HG03439 (cell line): ENCODE results near the gene CCR3.

Experiments
- ATAC-seq: cut with Tn5 transposase; IDR thresholded peaks from one replicate; pipeline ENCODE4 v1.9.1; 2021; ENCODE audit warnings: mild to moderate bottlenecking, moderate library complexity; ENCODE audit not compliant: unreplicated experiment

The CCR3 gene

DNA sequence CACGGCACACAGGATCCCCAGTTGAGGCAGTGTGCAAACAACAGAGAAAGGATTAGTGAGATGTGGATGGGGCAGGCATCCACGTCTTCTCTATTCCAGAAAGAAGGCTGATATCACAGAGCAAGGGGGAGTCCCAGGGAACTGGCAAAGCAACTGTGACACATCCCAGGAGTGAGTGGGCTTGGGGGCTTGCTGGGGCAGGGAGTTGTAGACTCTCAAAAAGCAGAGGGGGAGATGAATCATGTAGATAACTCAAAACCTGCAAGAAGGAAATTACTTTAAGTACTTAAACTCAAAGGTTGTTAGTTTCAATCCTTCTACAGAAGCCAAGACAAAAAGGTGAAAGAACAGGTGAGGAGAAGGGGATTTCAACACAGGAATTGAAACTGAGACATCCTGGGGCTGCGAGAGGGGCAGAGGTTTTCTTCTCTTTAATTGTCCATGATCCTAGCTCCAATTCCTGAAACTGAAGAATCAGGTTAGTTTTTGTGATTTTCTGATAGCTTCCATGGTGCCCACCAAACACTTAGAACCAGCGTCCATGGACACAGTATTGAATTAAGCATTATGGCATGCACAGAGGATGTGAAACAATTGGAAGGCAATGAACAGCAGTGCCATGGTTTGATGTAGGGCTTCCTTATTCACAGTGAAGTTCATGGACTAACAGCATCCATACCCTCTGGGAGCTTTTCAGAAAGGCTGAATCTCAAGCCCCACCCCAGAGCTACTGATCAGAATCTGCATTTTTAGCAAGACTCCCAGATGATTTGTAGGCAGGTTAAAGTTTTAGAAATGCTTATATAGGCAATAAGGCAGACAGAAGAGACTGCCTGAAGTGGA, 52.0 kb downstream of the CCR3 start:
- no peak for ATAC-seq

DNA sequence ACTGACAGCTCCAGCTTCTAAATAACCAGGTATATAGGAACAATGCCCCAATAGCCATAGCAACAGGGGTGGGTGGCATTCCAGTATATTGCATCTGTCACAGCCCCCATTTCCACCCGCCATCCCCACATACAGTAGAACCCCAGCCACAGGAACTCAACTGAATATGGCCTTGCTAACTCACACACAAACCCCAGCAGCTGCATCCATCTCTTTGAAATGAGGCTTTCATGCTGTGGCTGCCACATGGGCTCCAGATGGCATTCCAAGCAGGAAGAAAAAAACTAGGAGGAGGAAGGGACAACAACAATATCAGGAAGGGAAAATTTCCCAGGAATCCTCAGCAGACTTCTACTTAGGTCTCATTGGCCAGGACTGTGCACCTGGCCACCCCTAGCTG, 54.6 kb downstream of the CCR3 start:
- no peak for ATAC-seq

DNA sequence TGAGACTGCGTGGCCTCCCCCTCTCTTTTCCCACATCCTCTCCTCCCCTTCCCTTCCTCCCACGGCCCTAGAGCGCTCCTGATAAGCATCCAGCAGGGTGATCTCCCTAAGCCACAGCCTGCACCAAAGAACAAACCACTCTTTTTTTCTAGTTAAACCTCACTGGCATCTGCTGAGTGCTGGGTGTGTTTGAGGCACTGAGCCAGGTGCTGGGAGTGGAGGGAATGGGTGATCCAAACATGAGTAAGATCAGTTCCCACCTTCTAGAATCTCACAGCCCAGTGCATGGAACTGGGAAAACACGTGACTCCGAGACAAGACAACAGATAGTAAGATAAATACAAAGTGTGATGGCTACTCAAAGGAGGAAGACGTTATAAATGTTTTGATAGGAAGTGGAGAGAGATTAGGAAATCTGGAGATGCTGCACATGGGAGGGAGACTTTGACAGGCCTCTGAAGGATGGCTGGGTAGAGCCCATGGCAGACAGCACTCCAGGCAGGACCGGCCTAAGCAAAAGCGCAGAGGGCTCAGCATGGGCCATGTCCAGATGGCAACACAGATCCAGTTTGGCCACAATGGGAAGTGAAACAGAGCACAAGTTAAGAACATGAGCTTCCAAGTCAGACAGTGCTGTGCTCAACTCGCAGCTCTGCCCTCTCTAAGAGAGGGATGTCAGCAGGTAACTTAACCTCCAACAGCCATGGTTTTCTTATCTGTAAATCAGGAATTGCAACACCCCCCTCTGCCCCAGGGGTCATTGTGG, 55.6 kb downstream of the CCR3 start:
- ATAC-seq = no peak

DNA sequence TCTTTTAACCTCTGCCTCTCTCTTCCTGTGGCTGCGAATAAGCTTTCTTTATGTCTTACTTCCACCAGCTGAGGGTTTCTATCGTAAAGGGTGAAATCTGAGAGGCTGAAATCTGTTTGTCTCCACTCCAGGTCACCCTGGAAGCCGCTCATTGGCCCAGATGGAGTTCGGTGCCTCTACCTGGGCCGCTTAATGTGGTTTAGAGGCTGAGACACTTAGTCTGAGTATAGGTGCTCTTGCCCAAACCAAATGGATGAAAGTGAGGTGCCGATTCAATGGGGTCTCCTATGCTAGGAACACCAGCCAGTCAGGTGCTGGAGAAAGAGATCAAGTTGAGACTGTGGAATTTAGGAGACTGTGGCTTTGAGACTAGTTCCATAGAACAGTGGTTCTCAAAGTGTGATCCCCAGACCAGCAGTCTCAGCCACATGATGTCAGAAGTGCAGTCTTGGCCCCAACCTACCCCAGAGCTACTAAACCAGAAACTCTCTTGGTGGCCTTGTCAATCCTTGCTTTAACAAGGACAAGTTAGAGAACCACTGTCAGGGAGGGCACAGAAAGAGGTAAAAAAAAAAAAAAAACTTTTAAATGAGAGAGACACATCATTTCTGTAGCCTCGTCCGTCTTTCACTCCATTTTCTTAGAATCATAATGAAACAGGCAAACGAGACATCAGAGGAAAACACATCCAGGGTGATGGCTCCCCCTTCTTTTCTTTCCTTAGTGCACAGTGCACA, 56.8 kb downstream of the CCR3 start:
- no peak for ATAC-seq

DNA sequence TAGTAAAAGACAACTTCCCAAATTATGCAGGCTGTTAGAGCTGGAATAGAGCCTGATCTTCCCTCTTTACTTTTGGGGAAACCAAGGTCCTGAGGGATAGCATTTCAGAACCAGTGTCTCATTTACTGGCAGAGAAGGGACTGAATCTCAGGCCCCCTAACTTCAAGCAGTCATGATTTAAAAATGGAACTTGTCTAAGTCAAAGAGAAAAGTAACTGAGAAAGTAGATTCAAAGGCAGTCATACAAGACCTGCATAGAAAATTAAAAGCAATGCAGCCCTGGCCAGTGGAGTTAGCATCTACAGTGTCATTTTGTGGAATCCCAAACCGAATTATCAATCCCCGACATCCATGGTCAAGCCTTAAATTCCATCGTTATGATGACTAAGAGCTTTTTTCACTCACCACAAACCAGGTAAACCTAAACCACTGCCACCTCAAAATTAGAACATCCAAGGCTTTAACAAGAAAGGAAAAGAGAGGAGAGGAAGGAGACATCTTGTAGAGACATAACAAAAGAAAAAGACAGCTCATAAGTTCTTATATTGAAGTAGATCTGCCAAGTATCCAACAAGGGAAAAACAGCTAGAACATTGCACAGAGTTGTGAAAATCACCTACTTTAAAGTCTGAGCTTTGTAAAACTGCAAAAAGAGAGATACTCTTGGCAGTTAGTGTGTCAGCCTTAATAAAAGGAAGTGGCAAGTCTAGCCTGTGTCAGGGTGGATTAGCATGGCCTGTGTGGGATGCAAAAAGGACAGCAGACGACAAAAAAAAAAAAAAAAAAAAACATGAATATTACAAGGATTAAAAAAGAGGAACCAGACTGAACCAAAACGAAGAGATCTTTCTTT, 57.6 kb downstream of the CCR3 start:
- no peak for ATAC-seq

DNA sequence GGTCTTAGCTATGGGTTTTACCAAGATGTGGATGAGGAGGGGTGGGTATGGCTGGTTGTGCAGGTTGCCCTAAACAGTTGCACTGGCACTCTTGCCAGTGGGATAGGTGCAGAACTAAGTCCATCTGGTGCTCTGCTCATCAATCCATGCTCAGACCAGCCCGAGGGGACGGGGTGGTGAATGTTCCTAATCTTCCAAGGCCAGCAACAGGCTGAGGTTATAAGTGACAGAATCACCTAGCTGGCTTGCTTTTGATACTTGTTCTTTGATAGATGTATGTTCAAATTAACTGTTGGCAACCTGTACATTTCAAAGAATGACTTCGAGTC, 58.2 kb downstream of the CCR3 start:
- no peak for ATAC-seq

GRCh38 chr3:46301122-46301835, 59.0 kb downstream of the CCR3 start:
- ATAC-seq = no peak

GRCh38 chr3:46303240-46303639, 61.0 kb downstream of the CCR3 start:
- no peak for ATAC-seq

- ATAC-seq = no peak
These were observed 62.5 kb downstream of the CCR3 start for GRCh38 chr3:46304739-46305138.

DNA sequence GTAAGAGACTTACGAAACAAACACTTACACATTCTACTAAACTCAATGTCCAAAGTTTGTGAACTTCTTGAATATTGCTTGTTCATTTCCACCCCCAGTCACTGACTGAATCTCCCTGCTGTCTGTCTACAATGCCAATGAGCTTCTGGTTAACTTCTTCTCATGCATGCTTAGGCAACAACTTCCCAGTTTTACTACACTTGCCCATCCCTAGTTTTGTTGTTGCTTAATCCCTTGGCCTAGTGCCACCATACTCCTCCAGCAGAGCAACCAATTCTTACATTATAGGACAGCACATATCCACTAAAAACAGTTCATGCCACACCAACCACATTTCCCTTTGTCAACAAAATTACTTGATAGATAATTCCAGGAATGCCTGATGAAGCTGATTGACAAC, 70.7 kb downstream of the CCR3 start:
- no peak for ATAC-seq

- ATAC-seq = no peak
These were observed 72.3 kb downstream of the CCR3 start for GRCh38 chr3:46314517-46314916.

GRCh38 chr3:46316206-46316605, 73.9 kb downstream of the CCR3 start:
- ATAC-seq = no peak
